ENCODE measurements around the gene SSTR5. TPM values are rescaled to one million over a fixed set of nuclear protein-coding genes. Genes with fewer than 3 reads are reported as not detected.

Gene SSTR5
- total and polyA plus RNA-seq, 4 donors = 0.23 TPM; not detected in 3

DNA sequence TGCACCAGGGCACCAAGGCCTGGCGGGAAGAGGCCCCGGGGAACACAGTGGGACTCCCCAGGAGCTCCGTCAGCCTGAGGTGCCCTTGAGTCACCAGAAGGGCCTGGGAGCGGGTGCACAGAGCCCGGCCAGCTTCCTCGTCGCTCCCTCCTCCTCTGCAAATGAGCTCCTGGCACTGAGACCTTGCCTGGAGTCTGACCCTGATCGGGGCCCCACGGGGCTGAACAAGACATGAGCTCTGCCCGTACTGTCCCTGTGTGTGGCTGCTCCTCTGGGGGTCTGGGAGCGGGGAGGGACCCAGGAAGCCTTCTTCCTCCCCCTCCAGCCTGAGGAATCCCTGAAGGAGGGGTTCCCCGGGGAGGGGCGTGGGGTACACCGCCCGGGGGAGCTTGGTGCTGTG lies 36.4 kb upstream of the SSTR5 start:
- Histone ChIP-seq H3K9ac (ENCODE audit: insufficient read depth in 1 of 2, low read length in 2 of 2) (no peak overlapping the region), H3K36me3 (ENCODE audit: control insufficient read depth in 4 of 4, insufficient read depth in 4 of 4, low read length in 4 of 4) (no peaks in the 10 kb centered on the region), H3K4me3 (no peak overlapping the region), H3K9me3 (ENCODE audit: control insufficient read depth in 4 of 4, insufficient read depth in 3 of 4, low read length in 3 of 4) (peaks cover 0 to 2% (median 0%) of the 10 kb centered on the region in 4 donors), H3K27ac (ENCODE audit: low read depth in 1 of 2, low read length in 1 of 2) (no peak overlapping the region), H3K4me1 (ENCODE audit: control insufficient read depth in 5 of 5, insufficient read depth in 5 of 5, low read length in 5 of 5) (peaks cover 0 to 31% (median 0%) of the 10 kb centered on the region in 5 donors), H3K27me3 (ENCODE audit: control insufficient read depth in 3 of 3, insufficient read depth in 3 of 3, low read length in 2 of 3) (peaks cover 0 to 9% (median 0%) of the 10 kb centered on the region in 3 donors)
- peak; percentile 71 to 84 (median 75) for DNase-seq
- whole genome bisulfite sequencing, 2 donors = 36 to 63% methylated on average over 15 of the region's 15 CpGs
- no peak for TF ChIP-seq CTCF (IDR thresholded peaks at IDR 0.05; ENCODE audit: control extremely low read depth, extremely low read depth)
- ATAC-seq (ENCODE audit: insufficient read depth, low FRiP score) = no peak

GRCh38 chr16:1036726-1037393 lies 35.7 kb upstream of the SSTR5 start:
- Histone ChIP-seq H3K27me3 (ENCODE audit: control insufficient read depth in 3 of 3, insufficient read depth in 3 of 3, low read length in 2 of 3) (peaks cover 0 to 5% (median 0%) of the 10 kb centered on the region in 3 donors), H3K36me3 (ENCODE audit: control insufficient read depth in 4 of 4, insufficient read depth in 4 of 4, low read length in 4 of 4) (no peaks in the 10 kb centered on the region), H3K9me3 (ENCODE audit: control insufficient read depth in 4 of 4, insufficient read depth in 3 of 4, low read length in 3 of 4) (peaks cover 0 to 7% (median 0%) of the 10 kb centered on the region in 4 donors), H3K4me3 (no peak overlapping the region), H3K27ac (ENCODE audit: low read depth in 1 of 2, low read length in 1 of 2) (no peak overlapping the region), H3K9ac (ENCODE audit: insufficient read depth in 1 of 2, low read length in 2 of 2) (no peak overlapping the region), H3K4me1 (ENCODE audit: control insufficient read depth in 5 of 5, insufficient read depth in 5 of 5, low read length in 5 of 5) (peaks cover 0 to 31% (median 0%) of the 10 kb centered on the region in 5 donors)
- ATAC-seq (ENCODE audit: insufficient read depth, low FRiP score) (no peak), DNase-seq (no peak)
- 55 to 56% methylated on average over 21 of the region's 21 CpGs for WGBS, 2 donors
- TF ChIP-seq CTCF (IDR thresholded peaks at IDR 0.05; ENCODE audit: control extremely low read depth, extremely low read depth) = no peak

- no peak for DNase-seq
- TF ChIP-seq CTCF (IDR thresholded peaks at IDR 0.05; ENCODE audit: control extremely low read depth, extremely low read depth) = no peak
- H3K4me1 ChIP-seq (ENCODE audit: control insufficient read depth in 5 of 5, insufficient read depth in 5 of 5, low read length in 5 of 5) = peaks cover 0 to 31% (median 0%) of the 10 kb centered on the region in 5 donors
- H3K9me3 ChIP-seq (ENCODE audit: control insufficient read depth in 4 of 4, insufficient read depth in 3 of 4, low read length in 3 of 4) = peaks cover 0 to 11% (median 0%) of the 10 kb centered on the region in 4 donors
- no peak overlapping the region for H3K4me3 ChIP-seq
- ATAC-seq (ENCODE audit: insufficient read depth, low FRiP score) = no peak
- WGBS, 2 donors = 59 to 63% methylated on average over 31 of the region's 31 CpGs
- H3K27ac ChIP-seq (ENCODE audit: low read depth in 1 of 2, low read length in 1 of 2) = no peak overlapping the region
- H3K27me3 ChIP-seq (ENCODE audit: control insufficient read depth in 3 of 3, insufficient read depth in 3 of 3, low read length in 2 of 3) = peaks cover 0 to 5% (median 0%) of the 10 kb centered on the region in 3 donors
- H3K36me3 ChIP-seq (ENCODE audit: control insufficient read depth in 4 of 4, insufficient read depth in 4 of 4, low read length in 4 of 4) = no peaks in the 10 kb centered on the region
- no peak overlapping the region for H3K9ac ChIP-seq (ENCODE audit: insufficient read depth in 1 of 2, low read length in 2 of 2)
These were observed 34.9 kb upstream of the SSTR5 start for GRCh38 chr16:1037394-1038257.

Data from lung (tissue), 12 donors.